Mesenchymal stem cell (in vitro differentiated cells and primary cell): ENCODE results near the gene RIF1.
"Not testable (repeated sequence)": the region's sequence is repeated elsewhere in the genome, so short reads cannot be mapped to it uniquely, and the experiment has no call there.

Source experiments
- DNase-seq: peaks from one replicate; pipeline ENCODE4 v3.0.0-alpha.2; 2013
- H2AFZ ChIP-seq: one replicate; pipeline ENCODE4 v1.6.1; 2013; ENCODE audit warnings: low read depth, mild to moderate bottlenecking, control low read depth, inconsistent platforms, low read length, moderate library complexity
- H2AK5ac ChIP-seq: 2 replicates; pipeline ENCODE4 v1.6.1; 2013; ENCODE audit warnings: low read length, moderate library complexity, mild to moderate bottlenecking, inconsistent platforms; ENCODE audit not compliant: severe bottlenecking
- H2BK120ac ChIP-seq: one replicate; pipeline ENCODE4 v1.6.1; 2013; ENCODE audit warnings: low read depth, mild to moderate bottlenecking, inconsistent platforms, low read length, moderate library complexity
- H2BK12ac ChIP-seq, 2 experiments: one replicate each; pipeline ENCODE4 v1.6.1; 2013; ENCODE audit warnings: inconsistent platforms in 2 of 2, low read length in 2 of 2, mild to moderate bottlenecking in 2 of 2, moderate library complexity in 2 of 2, control low read depth in 1 of 2
- H2BK15ac ChIP-seq: one replicate; pipeline ENCODE4 v1.6.1; 2013; ENCODE audit warnings: mild to moderate bottlenecking, low read depth, inconsistent platforms; ENCODE audit not compliant: poor library complexity, severe bottlenecking
- H2BK5ac ChIP-seq: 2 replicates; pipeline ENCODE4 v1.6.1; 2013; ENCODE audit warnings: low read depth, mild to moderate bottlenecking, low read length, control low read depth, inconsistent platforms; ENCODE audit not compliant: poor library complexity, severe bottlenecking
- H3K14ac ChIP-seq, 2 experiments: one replicate each; pipeline ENCODE4 v1.6.1; 2013; ENCODE audit warnings: inconsistent platforms in 2 of 2, low read length in 2 of 2, control low read depth in 1 of 2, mild to moderate bottlenecking in 1 of 2, moderate library complexity in 1 of 2
- H3K18ac ChIP-seq, 2 experiments: one replicate each; pipeline ENCODE4 v1.6.1; 2013; ENCODE audit warnings: inconsistent platforms in 2 of 2, low read length in 2 of 2, control low read depth in 1 of 2, low read depth in 1 of 2, mild to moderate bottlenecking in 1 of 2
- H3K23ac ChIP-seq, 2 experiments: one replicate each; pipeline ENCODE4 v1.6.1; 2013; ENCODE audit warnings: inconsistent platforms in 2 of 2, low read length in 2 of 2, mild to moderate bottlenecking in 2 of 2, moderate library complexity in 2 of 2, control low read depth in 1 of 2
- H3K27ac ChIP-seq: 2 replicates; pipeline ENCODE4 v1.5.1; 2013; ENCODE audit warnings: mild to moderate bottlenecking, moderate library complexity, low read length, control low read depth, inconsistent platforms; ENCODE audit not compliant: poor library complexity, severe bottlenecking
- H3K27me3 ChIP-seq, 2 experiments: 2 replicates each; pipeline versions ENCODE4 v1.6.1 to v1.7.0; 2013; ENCODE audit warnings: low read length in 2 of 2, mild to moderate bottlenecking in 2 of 2, moderate library complexity in 2 of 2, control low read depth in 1 of 2, inconsistent platforms in 1 of 2; ENCODE audit not compliant: control insufficient read depth in 1 of 2, insufficient read depth in 1 of 2
- H3K36me3 ChIP-seq, 2 experiments: 2 replicates each; pipeline versions ENCODE4 v1.6.1 to v1.7.0; 2013; ENCODE audit warnings: low read length in 2 of 2, control low read depth in 1 of 2, inconsistent platforms in 1 of 2, low read depth in 1 of 2, mild to moderate bottlenecking in 1 of 2; ENCODE audit not compliant: insufficient read depth in 2 of 2, control insufficient read depth in 1 of 2
- H3K4ac ChIP-seq, 2 experiments: one replicate each; pipeline ENCODE4 v1.6.1; 2013; ENCODE audit warnings: inconsistent platforms in 2 of 2, low read length in 2 of 2, mild to moderate bottlenecking in 2 of 2, moderate library complexity in 2 of 2, control low read depth in 1 of 2, low read depth in 1 of 2
- H3K4me1 ChIP-seq: 2 replicates; pipeline ENCODE4 v1.6.1; 2013; ENCODE audit warnings: low read depth, low read length, control low read depth; ENCODE audit not compliant: control insufficient read depth, insufficient read depth
- H3K4me2 ChIP-seq: 2 replicates; pipeline ENCODE4 v1.6.1; 2013; ENCODE audit warnings: low read length, mild to moderate bottlenecking, inconsistent platforms; ENCODE audit not compliant: poor library complexity, severe bottlenecking
- H3K4me3 ChIP-seq, 2 experiments: 2 replicates each; pipeline versions ENCODE4 v1.5.1 to v1.7.0; 2013; ENCODE audit warnings: low read length in 2 of 2, mild to moderate bottlenecking in 2 of 2, control low read depth in 1 of 2, low read depth in 1 of 2; ENCODE audit not compliant: insufficient read depth in 1 of 2
- H3K79me1 ChIP-seq: replicated peaks from 2 replicates; pipeline ENCODE4 v1.6.1; 2013; ENCODE audit warnings: mild to moderate bottlenecking, control low read depth, low read length, inconsistent platforms; ENCODE audit not compliant: poor library complexity, severe bottlenecking
- H3K9ac ChIP-seq: 2 replicates; pipeline ENCODE4 v1.7.0; 2013; ENCODE audit warnings: mild to moderate bottlenecking, low read length, moderate library complexity
- H3K9me3 ChIP-seq: 2 replicates; pipeline ENCODE4 v1.7.0; 2013; ENCODE audit warnings: mild to moderate bottlenecking, low read length; ENCODE audit not compliant: control insufficient read depth
- H4K8ac ChIP-seq: one replicate; pipeline ENCODE4 v1.6.1; 2013; ENCODE audit warnings: inconsistent platforms, mild to moderate bottlenecking, low read length, moderate library complexity
- H4K91ac ChIP-seq: one replicate; pipeline ENCODE4 v1.6.1; 2013; ENCODE audit warnings: mild to moderate bottlenecking, low read length, inconsistent platforms
- WGBS: methylation state at CpG from one replicate; pipeline ENCODE4 v1.1.7; 2013; ENCODE audit warnings: mixed read lengths; 5-methylcytosine and 5-hydroxymethylcytosine counted together

Gene RIF1

DNA sequence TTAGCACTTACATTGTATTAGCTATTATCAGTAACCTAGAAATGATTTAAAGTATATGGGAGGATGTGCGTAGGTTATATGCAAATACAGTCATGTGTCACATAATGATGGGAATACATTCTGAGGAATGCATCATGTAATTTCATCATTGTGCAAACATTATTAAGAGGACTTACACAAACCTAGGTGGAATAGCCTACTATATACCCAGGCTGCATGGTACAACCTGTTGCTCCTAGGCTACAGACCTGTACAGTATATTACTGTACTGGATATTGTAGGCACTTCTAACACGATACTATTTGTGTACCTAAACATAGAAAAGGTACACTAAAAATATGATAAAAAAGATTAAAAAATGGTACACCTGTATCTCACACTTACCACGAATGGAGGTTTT lies 7.9 kb downstream of the RIF1 start:
- Histone ChIP-seq H3K27me3 (no peaks in the 10 kb centered on the region), H2BK12ac (no peak overlapping the region), H3K14ac (no peak overlapping the region), H3K9me3 (no peaks in the 10 kb centered on the region), H4K91ac (no peak overlapping the region), H2BK15ac (no peak overlapping the region), H3K79me1 (peaks cover 10% of the 10 kb centered on the region), H3K4me2 (no peak overlapping the region), H2AFZ (no peak overlapping the region), H3K4ac (no peak overlapping the region), H3K23ac (no peak overlapping the region), H2BK120ac (no peak overlapping the region), H3K4me1 (no peaks in the 10 kb centered on the region), H3K27ac (no peak overlapping the region), H2BK5ac (no peak overlapping the region), H2AK5ac (no peak overlapping the region), H3K36me3 (peaks cover 19 to 92% of the 10 kb centered on the region in 2 experiments), H4K8ac (no peak overlapping the region), H3K18ac (no peak overlapping the region), H3K4me3 (no peak overlapping the region), H3K9ac (no peak overlapping the region)
- WGBS = no CpG with 5 or more reads among the region's 3 CpGs
- no peak for DNase-seq

- not testable (repeated sequence) for DNase-seq, H3K23ac ChIP-seq, H2AK5ac ChIP-seq, H3K9ac ChIP-seq, H2BK12ac ChIP-seq, H2BK5ac ChIP-seq, H2BK120ac ChIP-seq, H3K18ac ChIP-seq, H4K91ac ChIP-seq, H3K27me3 ChIP-seq, H3K14ac ChIP-seq, H2BK15ac ChIP-seq, H2AFZ ChIP-seq, H3K27ac ChIP-seq, H3K9me3 ChIP-seq, H3K4me1 ChIP-seq, H3K4me2 ChIP-seq, H3K4ac ChIP-seq, H4K8ac ChIP-seq, H3K4me3 ChIP-seq
- Histone ChIP-seq H3K79me1 (peaks cover 11% of the 10 kb centered on the region), H3K36me3 (peaks cover 19 to 82% of the 10 kb centered on the region in 2 experiments)
- 91% methylated on average over 8 of the region's 12 CpGs for WGBS
Observed at GRCh38 chr2:151421681-151422080, 12.0 kb downstream of the RIF1 start.

- Histone ChIP-seq H3K9ac (no peak overlapping the region), H3K4ac (no peak overlapping the region), H3K23ac (no peak overlapping the region), H3K14ac (no peak overlapping the region), H3K27me3 (no peaks in the 10 kb centered on the region), H2AFZ (no peak overlapping the region), H3K18ac (no peak overlapping the region), H2BK15ac (no peak overlapping the region), H3K4me2 (no peak overlapping the region), H2BK5ac (no peak overlapping the region), H2BK120ac (no peak overlapping the region), H3K9me3 (no peaks in the 10 kb centered on the region), H4K91ac (no peak overlapping the region), H3K36me3 (peaks cover 23 to 69% of the 10 kb centered on the region in 2 experiments), H3K27ac (no peak overlapping the region), H4K8ac (no peak overlapping the region), H2AK5ac (no peak overlapping the region), H3K4me1 (no peaks in the 10 kb centered on the region), H3K79me1 (peaks cover 12% of the 10 kb centered on the region), H3K4me3 (no peak overlapping the region), H2BK12ac (no peak overlapping the region)
- no peak for DNase-seq
- 97% methylated on average over 3 of the region's 3 CpGs for WGBS
Observed at GRCh38 chr2:151422917-151423439, 13.3 kb downstream of the RIF1 start.

DNA sequence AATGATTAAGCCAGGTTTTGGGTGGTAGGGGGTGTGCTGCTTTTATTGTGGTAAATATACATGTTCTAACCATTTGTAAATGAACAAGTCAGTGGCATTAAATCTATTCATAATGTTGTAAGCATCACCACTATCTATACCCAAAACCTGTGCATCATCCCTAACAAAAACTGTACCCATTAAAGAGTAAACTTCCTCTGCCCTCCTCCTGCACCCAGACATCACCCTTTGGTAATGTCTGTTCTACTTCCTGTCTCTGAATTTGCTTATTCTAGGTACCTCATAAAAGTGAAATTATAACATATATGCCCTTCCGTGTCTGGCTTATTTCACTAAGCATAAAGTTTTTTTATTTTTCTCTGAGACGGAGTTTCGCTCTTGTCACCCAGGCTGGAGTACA lies 14.1 kb downstream of the RIF1 start:
- Histone ChIP-seq H3K4me1 (no peaks in the 10 kb centered on the region), H2AFZ (no peak overlapping the region), H2BK5ac (no peak overlapping the region), H3K27me3 (no peaks in the 10 kb centered on the region), H3K79me1 (peaks cover 10% of the 10 kb centered on the region), H3K23ac (no peak overlapping the region), H2BK15ac (no peak overlapping the region), H2AK5ac (no peak overlapping the region), H3K14ac (no peak overlapping the region), H2BK12ac (no peak overlapping the region), H3K4me3 (no peak overlapping the region), H3K4ac (no peak overlapping the region), H2BK120ac (no peak overlapping the region), H3K36me3 (peaks cover 23 to 67% of the 10 kb centered on the region in 2 experiments), H3K9ac (no peak overlapping the region), H3K9me3 (no peaks in the 10 kb centered on the region), H3K4me2 (no peak overlapping the region), H3K18ac (no peak overlapping the region), H4K8ac (no peak overlapping the region), H3K27ac (no peak overlapping the region), H4K91ac (no peak overlapping the region)
- no peak for DNase-seq
- whole genome bisulfite sequencing = over 99% methylated on average over 3 of the region's 3 CpGs
